GM12878 (cell line): Measurements from ENCODE around the gene TBX15. TPM values are rescaled to one million over a fixed set of nuclear protein-coding genes. Genes with fewer than 3 reads are reported as not detected.

Experiments
- ATAC-seq: fragments of 200-7000 bp; cut with Tn5 transposase; 3 replicates; pipeline ENCODE4 v1.9.1; 2020; ENCODE audit warnings: mild to moderate bottlenecking, moderate library complexity
- BruUV-seq: library from RNA; stranded (reverse); fragments of 400-500 nt; replicated peaks from 2 replicates; lab custom pipeline; 2021; lab: Mats Ljungman, UMichigan
- CTCF ChIA-PET: fragments of 300-600 bp; sonication (Branson Sonifier 250); formaldehyde crosslinking; extraction: SDS; loops from one replicate; lab custom pipeline; 2021; ENCODE audit warnings: inconsistent platforms; lab: Yijun Ruan, JAX
- POLR2A ChIA-PET: fragments of 350-600 bp; formaldehyde crosslinking; extraction: SDS; loops from one replicate; lab custom pipeline; 2021; ENCODE audit warnings: inconsistent platforms; lab: Charles Lee
- RAD21 ChIA-PET: fragments of 300-600 bp; sonication (Branson Sonifier 250); formaldehyde crosslinking; loops from one replicate; lab custom pipeline; 2023; ENCODE audit warnings: antibody characterized with exemption; ENCODE audit not compliant: unreplicated experiment; lab: Charles Lee
- SMC1A ChIA-PET: fragments of 300-600 bp; sonication (Branson Sonifier 250); formaldehyde crosslinking; loops from one replicate; lab custom pipeline; 2023; ENCODE audit not compliant: unreplicated experiment, uncharacterized antibody; lab: Charles Lee
- DNase-seq: peaks from one replicate; pipeline ENCODE4 v3.0.0-alpha.2; 2011; ENCODE audit warnings: low read depth, low spot score
- FAIRE-seq: peaks from 3 replicates; lab custom pipeline; 2011; peaks lifted over from hg19 to GRCh38; lab: Jason Lieb, UNC
- H2AFZ ChIP-seq: 2 replicates; pipeline ENCODE4 v1.6.0; 2011; ENCODE audit warnings: low read depth, low read length, control low read depth; ENCODE audit not compliant: control insufficient read depth
- H3K27ac ChIP-seq: 2 replicates; pipeline ENCODE4 v1.5.1; 2011; ENCODE audit warnings: control low read depth; ENCODE audit not compliant: control insufficient read depth, insufficient read depth
- H3K27me3 ChIP-seq, 2 experiments: replicated peaks in 1 of 2; 2 replicates each; pipeline versions ENCODE4 v1.6.0 to v1.6.1; 2011; ENCODE audit warnings: low read length in 1 of 2; ENCODE audit not compliant: control insufficient read depth in 2 of 2, insufficient read depth in 2 of 2
- H3K36me3 ChIP-seq, 2 experiments: 2 replicates each; pipeline ENCODE4 v1.5.1; 2011; ENCODE audit warnings: low read length in 1 of 2; ENCODE audit not compliant: control insufficient read depth in 2 of 2, insufficient read depth in 2 of 2
- H3K4me1 ChIP-seq: 2 replicates; pipeline ENCODE4 v1.6.1; 2011; ENCODE audit warnings: mild to moderate bottlenecking, low read length, moderate library complexity, mixed read lengths; ENCODE audit not compliant: control insufficient read depth, insufficient read depth
- H3K4me2 ChIP-seq: 2 replicates; pipeline ENCODE4 v1.6.0; 2011; ENCODE audit warnings: control low read depth; ENCODE audit not compliant: control insufficient read depth, insufficient read depth
- H3K4me3 ChIP-seq: fragments of 200-600 bp; sonication (generic); 2 replicates; pipeline ENCODE4 v1.5.1; 2016
- H3K79me2 ChIP-seq: 2 replicates; pipeline ENCODE4 v1.6.0; 2011; ENCODE audit warnings: low read length; ENCODE audit not compliant: control insufficient read depth, insufficient read depth
- H3K9ac ChIP-seq: 2 replicates; pipeline ENCODE4 v1.8.0; 2011; ENCODE audit warnings: low read length, control low read depth, mixed read lengths; ENCODE audit not compliant: control insufficient read depth, insufficient read depth
- H3K9me3 ChIP-seq: replicated peaks from 3 replicates; pipeline ENCODE4 v1.5.1; 2011; ENCODE audit warnings: mild to moderate bottlenecking, low read length; ENCODE audit not compliant: control insufficient read depth, insufficient read depth
- H4K20me1 ChIP-seq: 2 replicates; pipeline ENCODE4 v1.6.0; 2011; ENCODE audit not compliant: control insufficient read depth, insufficient read depth
- BHLHE40 ChIP-seq, 2 experiments: fragments of 450-650 bp in 1 of 2; IDR thresholded peaks; 2 replicates each; pipeline ENCODE4 v1.6.1; 2011 to 2017; ENCODE audit warnings: low read depth in 2 of 2, borderline replicate concordance in 1 of 2, improper control_type of control experiment in 1 of 2, low read length in 1 of 2, mild to moderate bottlenecking in 1 of 2
- CHD4 ChIP-seq: fragments of 200-600 bp; sonication (generic); IDR thresholded peaks from 2 replicates; pipeline ENCODE4 v1.6.1; 2016; ENCODE audit warnings: mild to moderate bottlenecking
- E4F1 ChIP-seq: fragments of 450-650 bp; IDR thresholded peaks from 2 replicates; pipeline ENCODE4 v1.6.1; 2018; ENCODE audit warnings: borderline replicate concordance, mild to moderate bottlenecking; ENCODE audit not compliant: partially characterized antibody
- EP300 ChIP-seq, 2 experiments: fragments of 150-350 bp in 1 of 2; IDR thresholded peaks; 2 replicates each; pipeline ENCODE4 v1.6.1; 2011 to 2012; ENCODE audit warnings: low read depth in 2 of 2, low read length in 2 of 2, borderline replicate concordance in 1 of 2, improper control_type of control experiment in 1 of 2, inconsistent platforms in 1 of 2; ENCODE audit not compliant: control insufficient read depth in 1 of 2
- NKRF ChIP-seq: fragments of 450-650 bp; conservative IDR thresholded peaks from 2 replicates; pipeline ENCODE4 v1.6.1; 2017; ENCODE audit warnings: mild to moderate bottlenecking, moderate library complexity
- PML ChIP-seq: IDR thresholded peaks from 2 replicates; pipeline ENCODE4 v1.6.1; 2012; ENCODE audit warnings: low read length, inconsistent platforms
- ZNF217 ChIP-seq: fragments of 450-650 bp; IDR thresholded peaks from 2 replicates; pipeline ENCODE4 v1.6.1; 2017; ENCODE audit warnings: antibody characterized with exemption, mild to moderate bottlenecking
- ZNF687 ChIP-seq: fragments of 450-650 bp; IDR thresholded peaks from 2 replicates; pipeline ENCODE4 v1.6.1; 2017; ENCODE audit warnings: mild to moderate bottlenecking, moderate library complexity
- WGBS: methylation state at CpG from one replicate; pipeline ENCODE4 v1.1.6; 2016; ENCODE audit warnings: low lambda C conversion rate; ENCODE audit not compliant: insufficient replicate concordance, insufficient coverage; ENCODE audit errors: missing lambda C conversion rate; 5-methylcytosine and 5-hydroxymethylcytosine counted together
- in situ Hi-C: fragments of 300-500 bp; cut with MboI; formaldehyde crosslinking; loops from 9 replicates; pipeline ENCODE4 v1.14.3; 2018; ENCODE audit warnings: mixed read lengths
- intact Hi-C: fragments of 100-400 bp; cut with micrococcal nuclease; formaldehyde crosslinking; loops from one replicate; pipeline ENCODE4 v1.14.2; 2022; ENCODE audit not compliant: unreplicated experiment
- polyA plus RNA-seq, 11 experiments: library from polyadenylated mRNA; depleted of rRNA in 4 of 11; unstranded in 6 of 11; stranded (reverse) in 5 of 11; fragments of >200 nt; fragmentation: Nextera tagmentation in 4 of 11; fragmentation: Illumina TruSeq in 1 of 11; extraction: Ambion mirVana in 4 of 11; extraction: Trizol in 1 of 11; gene quantifications; 1 replicate in 1 of 11; 2 replicates in 10 of 11; pipeline versions ENCODE4 v1.2.1 to v1.2.3, GENCODE V29; 2011 to 2016; ENCODE audit warnings: inconsistent platforms in 2 of 11, missing spikeins in 2 of 11, low read depth in 1 of 11
- total RNA-seq, 4 experiments: library from RNA; depleted of rRNA in 3 of 4; stranded (reverse); fragments of >200 nt in 3 of 4; fragmentation: Illumina TruSeq in 1 of 4; extraction: Trizol in 1 of 4; gene quantifications; 2 replicates each; pipeline versions ENCODE4 v1.2.1 to v1.2.3, GENCODE V29; 2013 to 2021

Gene TBX15
- total and polyA plus RNA-seq, 10 of the 15 experiments (the other 5 are each of a cell fraction or from before 2014, with no cell fraction given) = 0.64 to 9.4 (median 0.99) TPM

GRCh38 chr1:118914379-118915161, 73.6 kb downstream of the TBX15 start:
- BruUV-seq = no TSS peak
- Histone ChIP-seq H3K4me1 (peaks cover 2% of the 10 kb centered on the region; the same call in 1 of the 2 replicates), H3K4me2 (no peak overlapping the region), H2AFZ (no peak overlapping the region), H3K27me3 (no peaks in the 10 kb centered on the region), H3K36me3 (no peaks in the 10 kb centered on the region), H3K27ac (no peak overlapping the region), H3K9me3 (no peaks in the 10 kb centered on the region; the same call in 2 of the 3 replicates), H4K20me1 (no peaks in the 10 kb centered on the region), H3K9ac (no peak overlapping the region), H3K4me3 (no peak overlapping the region), H3K79me2 (no peaks in the 10 kb centered on the region)
- ChIA-PET SMC1A (interaction anchor here (0.6 to 2.5 kb wide), 8 partner anchors 8 to 42 kb away, joined by 3 to 9 read pairs (median 4); no protein-coding TSS in a partner anchor), RAD21 (no interaction called here), CTCF (interaction anchor here (1.3 to 1.5 kb wide), 2 partner anchors 9 to 16 kb away, joined by 4 read pairs; no protein-coding TSS in a partner anchor), POLR2A (interaction anchor here (0.5 kb wide), 1 partner anchor 46 kb away, joined by 3 read pairs; no protein-coding TSS in a partner anchor)
- DNase-seq (peak; percentile 45), FAIRE-seq (no peak), ATAC-seq (peak; percentile 67)
- intact Hi-C loops (loop anchor here (5.0 kb wide), 2 partner anchors 48 to 93 kb away; no protein-coding TSS in a partner anchor), in situ Hi-C loops (loop anchor here (5.0 kb wide), 1 partner anchor 48 kb away; no protein-coding TSS in a partner anchor)
- WGBS = 12% methylated on average over 2 of the region's 2 CpGs
- TF ChIP-seq ZNF687 (peak; percentile 75), E4F1 (no peak), CHD4 (no peak), BHLHE40 (IDR thresholded peaks at IDR 0.05; ENCODE audit: borderline replicate concordance in 1 of 2, low read depth in 2 of 2, low read length in 1 of 2) (peak; percentile 60 to 65; a peak in 2 of 4 replicates), NKRF (no peak), PML (no peak), ZNF217 (no peak), EP300 (IDR thresholded peaks at IDR 0.05; ENCODE audit: borderline replicate concordance in 1 of 2, control insufficient read depth in 1 of 2, low read depth in 2 of 2, low read length in 2 of 2) (peak in 1 of 2 experiments; percentile 15; a peak in 1 of 4 replicates)
